ENCODE results near the gene UGDH.

Gene UGDH

GRCh38 chr4:39527296-39528060 lies at the start of gene UGDH:
Gene UGDH (minus strand): TSS chr4:39527439. CDS start chr4:39521512, 5,927 bp downstream.
- TF ChIP-seq, protein P1, sequence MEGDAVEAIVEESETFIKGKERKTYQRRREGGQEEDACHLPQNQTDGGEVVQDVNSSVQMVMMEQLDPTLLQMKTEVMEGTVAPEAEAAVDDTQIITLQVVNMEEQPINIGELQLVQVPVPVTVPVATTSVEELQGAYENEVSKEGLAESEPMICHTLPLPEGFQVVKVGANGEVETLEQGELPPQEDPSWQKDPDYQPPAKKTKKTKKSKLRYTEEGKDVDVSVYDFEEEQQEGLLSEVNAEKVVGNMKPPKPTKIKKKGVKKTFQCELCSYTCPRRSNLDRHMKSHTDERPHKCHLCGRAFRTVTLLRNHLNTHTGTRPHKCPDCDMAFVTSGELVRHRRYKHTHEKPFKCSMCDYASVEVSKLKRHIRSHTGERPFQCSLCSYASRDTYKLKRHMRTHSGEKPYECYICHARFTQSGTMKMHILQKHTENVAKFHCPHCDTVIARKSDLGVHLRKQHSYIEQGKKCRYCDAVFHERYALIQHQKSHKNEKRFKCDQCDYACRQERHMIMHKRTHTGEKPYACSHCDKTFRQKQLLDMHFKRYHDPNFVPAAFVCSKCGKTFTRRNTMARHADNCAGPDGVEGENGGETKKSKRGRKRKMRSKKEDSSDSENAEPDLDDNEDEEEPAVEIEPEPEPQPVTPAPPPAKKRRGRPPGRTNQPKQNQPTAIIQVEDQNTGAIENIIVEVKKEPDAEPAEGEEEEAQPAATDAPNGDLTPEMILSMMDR (IDR thresholded peaks at IDR 0.05; ENCODE audit: insufficient read depth, missing control alignments): no peak
- peak; percentile 85 for DNase-seq (ENCODE audit: insufficient read length, low spot score)
- no peak for FAIRE-seq

GRCh38 chr4:39574946-39575345 lies 47.7 kb upstream of the UGDH start:
- DNase-seq (ENCODE audit: insufficient read length, low spot score) (no peak), FAIRE-seq (no peak)
- TF ChIP-seq, protein P1 (IDR thresholded peaks at IDR 0.05; ENCODE audit: insufficient read depth, missing control alignments): no peak

DNA sequence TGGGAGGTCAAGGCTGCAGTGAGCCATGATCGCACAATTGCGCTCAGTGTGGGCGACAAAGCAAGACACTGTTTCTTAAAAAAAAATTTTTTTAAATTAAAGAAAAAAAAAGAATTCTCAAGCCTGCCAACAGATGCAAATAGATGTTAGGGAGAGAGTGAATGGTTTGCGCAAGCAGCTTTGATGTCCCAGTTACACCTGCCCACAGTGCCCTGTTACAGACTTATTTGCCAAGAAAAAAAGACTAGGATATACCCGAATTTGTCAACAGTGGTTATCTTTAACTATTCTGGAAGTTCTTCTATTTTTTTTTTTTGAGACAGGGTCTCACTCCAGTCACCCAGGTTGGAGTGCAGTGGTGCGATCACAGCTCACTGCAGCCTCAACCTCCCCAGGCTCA lies 44.3 kb upstream of the UGDH start:
- DNase-seq (ENCODE audit: insufficient read length, low spot score): no peak
- FAIRE-seq: no peak
- TF ChIP-seq, protein P1 (IDR thresholded peaks at IDR 0.05; ENCODE audit: insufficient read depth, missing control alignments): no peak

DNA sequence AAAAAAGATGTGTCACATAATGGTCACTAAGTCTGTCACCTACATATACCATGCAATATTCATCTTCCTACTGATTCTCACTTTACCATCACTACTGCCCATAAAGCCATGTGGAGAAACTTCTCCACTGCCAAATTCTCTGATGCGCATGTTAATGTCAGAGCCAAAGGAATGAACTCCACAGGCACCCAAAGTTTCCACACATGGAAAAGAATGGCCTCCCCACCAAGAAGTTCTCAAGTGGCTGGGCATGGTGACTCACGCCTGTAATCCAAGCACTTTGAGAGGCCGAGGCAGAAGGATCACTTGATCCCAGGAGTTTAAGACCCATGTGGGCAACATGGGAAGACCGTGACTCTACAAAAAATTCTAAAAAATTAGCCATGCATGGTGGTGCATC lies 43.8 kb upstream of the UGDH start:
- TF ChIP-seq, protein P1 (IDR thresholded peaks at IDR 0.05; ENCODE audit: insufficient read depth, missing control alignments): no peak
- FAIRE-seq: no peak
- no peak for DNase-seq (ENCODE audit: insufficient read length, low spot score)

DNA sequence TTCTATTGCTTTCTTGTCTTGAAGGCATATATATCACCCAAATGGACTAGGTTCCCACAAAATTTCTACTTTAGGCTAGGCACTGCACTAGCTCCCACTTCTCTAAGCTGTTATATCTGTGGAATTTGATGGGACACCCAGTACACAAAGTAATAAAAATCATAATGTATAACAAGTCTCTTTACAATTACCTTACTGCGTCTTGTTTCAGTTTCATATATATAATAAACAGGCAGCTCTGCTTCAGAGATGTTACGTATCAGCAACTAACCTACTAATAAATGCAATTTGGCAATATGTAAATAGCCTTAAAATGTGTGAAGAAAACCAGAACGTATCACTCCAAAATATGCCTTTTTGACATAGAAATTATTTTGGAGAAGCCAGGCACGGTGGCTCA lies 42.0 kb upstream of the UGDH start:
- DNase-seq (ENCODE audit: insufficient read length, low spot score): no peak
- no peak for FAIRE-seq
- TF ChIP-seq, protein P1 (IDR thresholded peaks at IDR 0.05; ENCODE audit: insufficient read depth, missing control alignments): no peak

GRCh38 chr4:39568805-39569204 lies 41.6 kb upstream of the UGDH start:
- DNase-seq (ENCODE audit: insufficient read length, low spot score): no peak
- no peak for FAIRE-seq
- TF ChIP-seq, protein P1 (IDR thresholded peaks at IDR 0.05; ENCODE audit: insufficient read depth, missing control alignments): no peak

DNA sequence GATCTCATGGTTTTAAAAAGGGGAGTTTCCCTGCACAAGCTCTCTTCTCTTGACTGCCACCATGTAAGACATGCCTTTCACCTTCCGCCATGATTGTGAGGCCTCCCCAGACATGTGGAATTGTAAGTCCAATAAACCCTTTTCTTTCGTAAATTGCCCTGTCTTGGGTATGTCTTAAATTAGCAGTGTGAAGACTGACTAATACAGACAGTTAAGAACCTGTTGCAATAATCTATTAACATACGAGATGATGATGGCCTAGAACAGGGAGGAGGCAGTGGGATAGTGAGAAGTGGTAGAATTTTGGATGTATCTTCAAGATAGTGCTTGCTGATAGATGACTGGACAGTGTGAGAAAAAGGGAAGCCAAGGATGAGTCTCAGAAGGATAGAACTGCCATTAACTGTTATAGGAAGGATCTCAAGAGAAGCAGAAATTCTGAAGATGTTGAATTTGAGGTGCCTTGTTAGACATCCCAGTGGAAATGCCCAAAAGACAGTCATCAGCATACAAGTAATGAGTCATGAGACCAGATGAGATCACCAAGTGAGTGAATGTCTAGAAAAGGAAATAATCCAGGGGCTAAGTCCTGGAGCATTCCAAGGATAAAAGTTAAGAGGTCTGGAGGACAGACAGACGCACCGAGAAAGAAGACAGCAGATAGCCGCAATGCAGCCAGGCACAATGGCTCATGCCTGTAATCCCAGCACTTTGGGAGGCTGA lies 38.8 kb upstream of the UGDH start:
- TF ChIP-seq, protein P1 (IDR thresholded peaks at IDR 0.05; ENCODE audit: insufficient read depth, missing control alignments): no peak
- no peak for DNase-seq (ENCODE audit: insufficient read length, low spot score)
- FAIRE-seq: no peak

Data from D721Med (cell line).